Immature natural killer cell (primary cell): ENCODE measurements around the gene C19orf85. TPM values are rescaled to one million over a fixed set of nuclear protein-coding genes. Genes with fewer than 3 reads are reported as not detected.
"Not testable (repeated sequence)": the region's sequence is repeated elsewhere in the genome, so short reads cannot be mapped to it uniquely, and the experiment has no call there.

Experiments used
- DNase-seq, 3 donors: peaks; one replicate each; pipeline ENCODE4 v3.0.0; 2022; ENCODE audit warnings: mixed read lengths in 1 of 3
- H3K27ac Mint-ChIP-seq, 6 donors: one replicate each; pipeline ENCODE4 v1.8.0; 2020; ENCODE audit warnings: mixed read lengths in 6 of 6, mild to moderate bottlenecking in 5 of 6, inconsistent platforms in 4 of 6, moderate library complexity in 3 of 6
- H3K27me3 Mint-ChIP-seq, 3 donors: one replicate each; pipeline ENCODE4 v1.8.0; 2020 to 2021; ENCODE audit warnings: low read depth in 3 of 3, mild to moderate bottlenecking in 3 of 3, mixed read lengths in 3 of 3, moderate library complexity in 3 of 3, inconsistent platforms in 1 of 3
- H3K36me3 Mint-ChIP-seq, 3 donors: one replicate each; pipeline ENCODE4 v1.8.0; 2020; ENCODE audit warnings: mixed read lengths in 3 of 3, inconsistent platforms in 2 of 3, mild to moderate bottlenecking in 2 of 3
- H3K4me1 Mint-ChIP-seq, 2 donors: one replicate each; pipeline ENCODE4 v1.8.0; 2020; ENCODE audit warnings: inconsistent platforms in 2 of 2, mild to moderate bottlenecking in 2 of 2, mixed read lengths in 2 of 2, moderate library complexity in 1 of 2
- H3K4me3 Mint-ChIP-seq, 5 donors: one replicate each; pipeline ENCODE4 v1.8.0; 2020; ENCODE audit warnings: mild to moderate bottlenecking in 5 of 5, mixed read lengths in 5 of 5, inconsistent platforms in 3 of 5, moderate library complexity in 3 of 5
- H3K9me3 Mint-ChIP-seq, 6 donors: one replicate each; pipeline ENCODE4 v1.8.0; 2020; ENCODE audit warnings: mild to moderate bottlenecking in 6 of 6, mixed read lengths in 6 of 6, inconsistent platforms in 4 of 6, moderate library complexity in 3 of 6
- polyA plus RNA-seq, 3 donors: library from polyadenylated mRNA; unstranded; fragments of 300-500 nt; fragmentation: Illumina TruSeq; gene quantifications; one replicate each; pipeline ENCODE4 v1.2.3, GENCODE V29; 2021

The C19orf85 gene
- polyA plus RNA-seq, 3 donors from 2014 or later, result not detected

- Mint-ChIP-seq H3K27ac (peak overlapping the region in 1 of 6 donors; percentile 50), H3K4me1 (peaks cover 6 to 14% of the 10 kb centered on the region in 2 donors), H3K4me3 (peak overlapping the region in 4 of 5 donors; percentile 18 to 33 (median 26)), H3K9me3 (no peaks in the 10 kb centered on the region), H3K27me3 (peaks cover 7 to 11% (median 8%) of the 10 kb centered on the region in 3 donors), H3K36me3 (peaks cover 0 to 10% (median 6%) of the 10 kb centered on the region in 3 donors)
- no peak for DNase-seq
These were observed 10.9 kb downstream of the C19orf85 start for GRCh38 chr19:55453511-55454260.

GRCh38 chr19:55452749-55453346, 11.7 kb downstream of the C19orf85 start:
- Mint-ChIP-seq H3K4me3 (peak overlapping the region in 1 of 5 donors; percentile 25), H3K27me3 (peaks cover 7 to 11% (median 8%) of the 10 kb centered on the region in 3 donors), H3K27ac (no peak overlapping the region), H3K36me3 (peaks cover 0 to 10% (median 6%) of the 10 kb centered on the region in 3 donors), H3K9me3 (no peaks in the 10 kb centered on the region), H3K4me1 (peaks cover 6 to 14% of the 10 kb centered on the region in 2 donors)
- DNase-seq, result peak; percentile 31 to 44 (median 38)

- Mint-ChIP-seq H3K36me3 (peaks cover 0 to 10% (median 6%) of the 10 kb centered on the region in 3 donors), H3K27ac (no peak overlapping the region), H3K4me1 (peaks cover 6 to 14% of the 10 kb centered on the region in 2 donors), H3K4me3 (peak overlapping the region in 1 of 5 donors; percentile 32), H3K27me3 (peaks cover 7 to 11% (median 8%) of the 10 kb centered on the region in 3 donors), H3K9me3 (no peaks in the 10 kb centered on the region)
- DNase-seq, result no peak
These were observed 12.4 kb downstream of the C19orf85 start for GRCh38 chr19:55451965-55452748.

- Mint-ChIP-seq H3K36me3 (peaks cover 0 to 10% (median 6%) of the 10 kb centered on the region in 3 donors), H3K27ac (no peak overlapping the region), H3K4me3 (peak overlapping the region in 4 of 5 donors; percentile 17 to 63 (median 34)), H3K4me1 (peaks cover 6 to 14% of the 10 kb centered on the region in 2 donors), H3K27me3 (peaks cover 7 to 11% (median 8%) of the 10 kb centered on the region in 3 donors), H3K9me3 (no peaks in the 10 kb centered on the region)
- DNase-seq, result no peak
These were observed 13.2 kb downstream of the C19orf85 start for GRCh38 chr19:55451163-55451964.

GRCh38 chr19:55449469-55449868, 15.1 kb downstream of the C19orf85 start:
- DNase-seq, result no peak
- H3K9me3 Mint-ChIP-seq, result peaks cover 0 to 2% (median 0%) of the 10 kb centered on the region in 6 donors
- no peak overlapping the region for H3K4me3 Mint-ChIP-seq
- peaks cover 6 to 14% of the 10 kb centered on the region in 2 donors for H3K4me1 Mint-ChIP-seq
- peaks cover 0 to 10% (median 6%) of the 10 kb centered on the region in 3 donors for H3K36me3 Mint-ChIP-seq
- H3K27me3 Mint-ChIP-seq, result peaks cover 9 to 15% (median 15%) of the 10 kb centered on the region in 3 donors
- H3K27ac Mint-ChIP-seq, result no peak overlapping the region

GRCh38 chr19:55448175-55448490, 16.4 kb downstream of the C19orf85 start:
- H3K9me3 Mint-ChIP-seq, H3K36me3 Mint-ChIP-seq, H3K27ac Mint-ChIP-seq, DNase-seq, H3K4me3 Mint-ChIP-seq: not testable (repeated sequence)
- Mint-ChIP-seq H3K27me3 (peaks cover 13 to 22% (median 21%) of the 10 kb centered on the region in 3 donors), H3K4me1 (peaks cover 6 to 11% of the 10 kb centered on the region in 2 donors)

GRCh38 chr19:55447421-55448174, 17.0 kb downstream of the C19orf85 start:
- H3K27me3 Mint-ChIP-seq, result peaks cover 14 to 24% (median 20%) of the 10 kb centered on the region in 3 donors
- H3K4me1 Mint-ChIP-seq, result peaks cover 6 to 11% of the 10 kb centered on the region in 2 donors
- H3K27ac Mint-ChIP-seq, result no peak overlapping the region
- H3K9me3 Mint-ChIP-seq, result peaks cover 0 to 2% (median 0%) of the 10 kb centered on the region in 6 donors
- H3K4me3 Mint-ChIP-seq, result no peak overlapping the region
- DNase-seq, result no peak
- H3K36me3 Mint-ChIP-seq, result peaks cover 0 to 3% (median 0%) of the 10 kb centered on the region in 3 donors

GRCh38 chr19:55446060-55446459, 18.5 kb downstream of the C19orf85 start:
- peaks cover 0 to 4% (median 3%) of the 10 kb centered on the region in 3 donors for H3K36me3 Mint-ChIP-seq
- no peak overlapping the region for H3K4me3 Mint-ChIP-seq
- H3K27me3 Mint-ChIP-seq, result peaks cover 20 to 30% (median 27%) of the 10 kb centered on the region in 3 donors
- no peak overlapping the region for H3K27ac Mint-ChIP-seq
- no peak for DNase-seq
- H3K9me3 Mint-ChIP-seq, result peaks cover 0 to 2% (median 0%) of the 10 kb centered on the region in 6 donors
- peaks cover 13 to 14% of the 10 kb centered on the region in 2 donors for H3K4me1 Mint-ChIP-seq

GRCh38 chr19:55444646-55445045, 19.9 kb downstream of the C19orf85 start:
- Mint-ChIP-seq H3K27ac (no peak overlapping the region), H3K27me3 (peaks cover 20 to 40% (median 33%) of the 10 kb centered on the region in 3 donors), H3K36me3 (peaks cover 0 to 4% (median 3%) of the 10 kb centered on the region in 3 donors), H3K4me1 (peaks cover 16 to 18% of the 10 kb centered on the region in 2 donors), H3K9me3 (peaks cover 0 to 2% (median 0%) of the 10 kb centered on the region in 6 donors), H3K4me3 (peak overlapping the region in 1 of 5 donors; percentile 38)
- DNase-seq, result no peak

- Mint-ChIP-seq H3K27ac (peak overlapping the region in 1 of 6 donors; percentile 69), H3K4me3 (no peak overlapping the region), H3K27me3 (peaks cover 22 to 46% (median 33%) of the 10 kb centered on the region in 3 donors), H3K9me3 (peaks cover 0 to 2% (median 0%) of the 10 kb centered on the region in 6 donors), H3K36me3 (peaks cover 0 to 4% (median 3%) of the 10 kb centered on the region in 3 donors), H3K4me1 (peaks cover 16 to 18% of the 10 kb centered on the region in 2 donors)
- no peak for DNase-seq
These were observed 20.6 kb downstream of the C19orf85 start for GRCh38 chr19:55443824-55444480.

GRCh38 chr19:55443045-55443823, 21.3 kb downstream of the C19orf85 start, which contains the start of gene SHISA7:
Gene SHISA7, minus strand, starts transcription at chr19:55443300. Its CDS starts 437 bp downstream, at chr19:55442863.
- peaks cover 0 to 4% (median 3%) of the 10 kb centered on the region in 3 donors for H3K36me3 Mint-ChIP-seq
- H3K9me3 Mint-ChIP-seq, result peaks cover 0 to 2% (median 0%) of the 10 kb centered on the region in 6 donors
- H3K4me1 Mint-ChIP-seq, result peaks cover 16 to 18% of the 10 kb centered on the region in 2 donors
- H3K27me3 Mint-ChIP-seq, result peaks cover 22 to 51% (median 33%) of the 10 kb centered on the region in 3 donors
- H3K4me3 Mint-ChIP-seq, result no peak within 1 kb of the TSS
- no peak within 1 kb of the TSS for H3K27ac Mint-ChIP-seq
- no peak for DNase-seq
